Activated B cell treated with CpG ODN at 0.5 μM for 24 hours (primary cell): Measurements from ENCODE around the gene S100P. TPM values are rescaled to one million over a fixed set of nuclear protein-coding genes. Genes with fewer than 3 reads are reported as not detected.

Experiments used
- ATAC-seq: fragments of 200-7000 bp; cut with Tn5 transposase; one replicate; pipeline ENCODE4 v1.10.0; 2021; ENCODE audit warnings: low read depth, mild to moderate bottlenecking, moderate library complexity
- CTCF ChIA-PET: fragments of 350-600 bp; sonication (Branson Sonifier 250); formaldehyde crosslinking; loops from one replicate; lab custom pipeline; 2021; ENCODE audit warnings: antibody characterized with exemption; lab: Charles Lee
- POLR2A ChIA-PET: fragments of 350-600 bp; sonication (Branson Sonifier 250); formaldehyde crosslinking; loops from one replicate; lab custom pipeline; 2021; ENCODE audit warnings: antibody characterized with exemption; lab: Charles Lee
- DNase-seq: peaks from one replicate; pipeline ENCODE4 v3.0.0; 2022
- H3K27ac Mint-ChIP-seq: one replicate; pipeline ENCODE4 v1.8.0; 2020; ENCODE audit warnings: mixed read lengths
- H3K27me3 Mint-ChIP-seq: one replicate; pipeline ENCODE4 v1.8.0; 2021; ENCODE audit warnings: mixed read lengths
- H3K36me3 Mint-ChIP-seq: one replicate; pipeline ENCODE4 v1.8.0; 2021; ENCODE audit warnings: low read depth, mixed read lengths
- H3K4me1 Mint-ChIP-seq: one replicate; pipeline ENCODE4 v1.8.0; 2021; ENCODE audit warnings: mixed read lengths
- H3K4me3 Mint-ChIP-seq: one replicate; pipeline ENCODE4 v1.8.0; 2020; ENCODE audit warnings: mild to moderate bottlenecking, mixed read lengths
- H3K9me3 Mint-ChIP-seq: one replicate; pipeline ENCODE4 v1.8.0; 2020; ENCODE audit warnings: mixed read lengths
- CTCF ChIP-seq: fragments of 200-600 bp; IDR thresholded peaks from one replicate; pipeline ENCODE4 v1.8.0; 2022; ENCODE audit warnings: antibody characterized with exemption, mild to moderate bottlenecking
- intact Hi-C: fragments of 100-400 bp; cut with micrococcal nuclease; formaldehyde crosslinking; loops from one replicate; pipeline ENCODE4 v1.15.1; 2024
- total RNA-seq: library from RNA; stranded (reverse); gene quantifications from 2 replicates; pipeline ENCODE4 v1.2.3, GENCODE V29; 2022

Gene S100P
- total RNA-seq, 1 donor from 2014 or later = not detected

- TF ChIP-seq CTCF = no peak
- ATAC-seq (peak; percentile 88), DNase-seq (peak; percentile 93)
- H3K27me3 Mint-ChIP-seq = no peaks in the 10 kb centered on the region
- ChIA-PET POLR2A (interaction anchor here (0.6 to 5.2 kb wide), 23 partner anchors 9 to 404 kb away, joined by 3 to 118 read pairs (median 5); partner anchors contain the start of genes BLOC1S4, GRPEL1, MAN2B2 and MRFAP1), CTCF (interaction anchor here (1.0 to 1.7 kb wide), 4 partner anchors 34 to 397 kb away, joined by 5 to 9 read pairs (median 5); no protein-coding TSS in a partner anchor)
- peaks cover 55% of the 10 kb centered on the region for H3K4me1 Mint-ChIP-seq
- H3K36me3 Mint-ChIP-seq = peaks cover 48% of the 10 kb centered on the region
- no peaks in the 10 kb centered on the region for H3K9me3 Mint-ChIP-seq
- intact Hi-C loops = loop anchor here (1.0 to 2.0 kb wide), 9 partner anchors 34 to 394 kb away; partner anchors contain the start of genes BLOC1S4, GRPEL1, KIAA0232 and MAN2B2
- H3K4me3 Mint-ChIP-seq = peak overlapping the region; percentile 91
- peak overlapping the region; percentile 96 for H3K27ac Mint-ChIP-seq
Measured at GRCh38 chr4:6673660-6674499, 19.8 kb upstream of the S100P start.

- peak overlapping the region; percentile 91 for H3K4me3 Mint-ChIP-seq
- ChIA-PET CTCF (interaction anchor here (0.7 to 1.8 kb wide), 6 partner anchors 33 to 397 kb away, joined by 3 to 9 read pairs (median 5); partner anchors contain the start of genes KIAA0232 and MRFAP1L1), POLR2A (interaction anchor here (0.7 to 5.2 kb wide), 11 partner anchors 26 to 393 kb away, joined by 3 to 118 read pairs (median 6); partner anchors contain the start of genes BLOC1S4, GRPEL1, MAN2B2 and MRFAP1)
- H3K9me3 Mint-ChIP-seq = no peaks in the 10 kb centered on the region
- TF ChIP-seq CTCF = no peak
- H3K27ac Mint-ChIP-seq = peak overlapping the region; percentile 86
- peaks cover 55% of the 10 kb centered on the region for H3K4me1 Mint-ChIP-seq
- peak; percentile 18 for ATAC-seq
- no peaks in the 10 kb centered on the region for H3K27me3 Mint-ChIP-seq
- H3K36me3 Mint-ChIP-seq = peaks cover 50% of the 10 kb centered on the region
- intact Hi-C loops = loop anchor here (1.0 to 2.0 kb wide), 9 partner anchors 34 to 394 kb away; partner anchors contain the start of genes BLOC1S4, GRPEL1, KIAA0232 and MAN2B2
- DNase-seq = no peak
Measured at GRCh38 chr4:6674500-6675149, 19.1 kb upstream of the S100P start.

GRCh38 chr4:6676722-6677558 is 16.7 kb upstream of the S100P start:
- peak overlapping the region; percentile 24 for H3K27ac Mint-ChIP-seq
- H3K4me3 Mint-ChIP-seq = peak overlapping the region; percentile 21
- no peaks in the 10 kb centered on the region for H3K27me3 Mint-ChIP-seq
- POLR2A ChIA-PET = interaction anchor here (1.2 to 5.2 kb wide), 2 partner anchors 33 to 36 kb away, joined by 4 to 118 read pairs; partner anchors contain the start of genes MRFAP1 and MRFAP1L1
- DNase-seq (no peak), ATAC-seq (no peak)
- peaks cover 54% of the 10 kb centered on the region for H3K36me3 Mint-ChIP-seq
- H3K9me3 Mint-ChIP-seq = peaks cover 6% of the 10 kb centered on the region
- peaks cover 53% of the 10 kb centered on the region for H3K4me1 Mint-ChIP-seq
- no peak for TF ChIP-seq CTCF
- CTCF ChIA-PET = no interaction called here
- intact Hi-C loops = no loop called here

GRCh38 chr4:6680372-6681034 is 13.2 kb upstream of the S100P start:
- intact Hi-C loops = no loop called here
- ATAC-seq (no peak), DNase-seq (no peak)
- Mint-ChIP-seq H3K4me3 (no peak overlapping the region), H3K27ac (no peak overlapping the region), H3K36me3 (peaks cover 40% of the 10 kb centered on the region), H3K9me3 (peaks cover 6% of the 10 kb centered on the region), H3K4me1 (peaks cover 30% of the 10 kb centered on the region), H3K27me3 (no peaks in the 10 kb centered on the region)
- TF ChIP-seq CTCF = no peak
- ChIA-PET POLR2A (no interaction called here), CTCF (interaction anchor here (0.9 to 1.0 kb wide), 2 partner anchors 19 to 193 kb away, joined by 3 read pairs; no protein-coding TSS in a partner anchor)
